ENCODE data around the gene RPS23. TPM values are rescaled to one million over a fixed set of nuclear protein-coding genes. Genes with fewer than 3 reads are reported as not detected.

The RPS23 gene
- total and polyA plus RNA-seq, 12 donors = 927 to 3,427 (median 1,119) TPM

GRCh38 chr5:82285206-82285605 is 7.1 kb upstream of the RPS23 start:
- no peak overlapping the region for H3K4me3 ChIP-seq
- peaks cover 0 to 3% (median 0%) of the 10 kb centered on the region in 9 donors for H3K4me1 ChIP-seq
- DNase-seq = no peak
- WGBS, 2 donors = 95% methylated on average over 6 of the region's 6 CpGs
- ATAC-seq = peak in 1 of 8 donors; percentile 49
- H3K27me3 ChIP-seq = no peaks in the 10 kb centered on the region
- intact Hi-C loops (cut with DNase I) = no loop called here
- no peak for TF ChIP-seq CTCF (IDR thresholded peaks at IDR 0.05)
- no peaks in the 10 kb centered on the region for H3K36me3 ChIP-seq
- no peak overlapping the region for H3K27ac ChIP-seq
- no peaks in the 10 kb centered on the region for H3K9me3 ChIP-seq

GRCh38 chr5:82283893-82284292 is 5.7 kb upstream of the RPS23 start:
- DNase-seq (no peak), ATAC-seq (no peak)
- TF ChIP-seq CTCF (IDR thresholded peaks at IDR 0.05) = no peak
- Histone ChIP-seq H3K36me3 (no peaks in the 10 kb centered on the region), H3K27me3 (no peaks in the 10 kb centered on the region), H3K27ac (no peak overlapping the region), H3K4me3 (no peak overlapping the region), H3K4me1 (peaks cover 0 to 9% (median 4%) of the 10 kb centered on the region in 9 donors), H3K9me3 (no peaks in the 10 kb centered on the region)
- WGBS, 2 donors = 92% methylated on average over 2 of the region's 2 CpGs
- intact Hi-C loops (cut with DNase I) = no loop called here

DNA sequence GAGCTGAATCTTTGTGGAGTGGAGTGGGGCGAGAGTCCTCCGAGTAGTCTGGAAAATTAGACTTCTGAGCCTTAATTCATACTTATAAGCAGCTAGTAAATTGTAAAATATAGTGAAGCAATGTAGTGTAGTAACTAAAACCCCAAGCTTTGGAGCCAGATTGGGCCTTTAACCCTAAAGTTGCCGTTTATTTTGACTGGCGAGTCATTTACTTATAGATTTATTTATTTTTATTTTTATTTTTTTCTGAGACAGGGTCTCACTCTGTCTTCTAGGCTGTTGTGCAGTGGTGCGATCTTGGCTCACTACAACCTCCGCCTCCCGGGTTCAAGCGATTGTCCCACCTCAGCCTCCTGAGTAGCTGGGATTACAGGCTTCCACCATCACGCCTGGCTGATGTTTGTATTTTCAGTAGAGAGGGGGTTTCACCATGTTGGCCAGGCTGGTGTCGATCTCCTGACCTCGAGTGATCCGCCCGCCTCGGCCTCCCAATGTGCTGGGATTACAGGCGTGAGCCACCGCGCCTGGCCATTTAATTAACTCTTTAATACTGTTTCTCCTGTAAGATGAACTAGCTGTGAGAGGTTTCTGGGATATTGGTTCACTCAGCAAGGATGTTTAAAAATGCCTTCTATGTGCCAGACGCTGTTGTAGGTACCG is 687 bp upstream of the RPS23 start:
- no peak for TF ChIP-seq CTCF (IDR thresholded peaks at IDR 0.05)
- Histone ChIP-seq H3K4me1 (peaks cover 0 to 27% (median 14%) of the 10 kb centered on the region in 9 donors), H3K36me3 (peaks cover 0 to 33% (median 15%) of the 10 kb centered on the region in 9 donors), H3K4me3 (peak overlapping the region; percentile 75 to 95 (median 83)), H3K9me3 (no peaks in the 10 kb centered on the region), H3K27me3 (no peaks in the 10 kb centered on the region), H3K27ac (peak overlapping the region; percentile 63 to 94 (median 86))
- DNase-seq = no peak
- intact Hi-C loops (cut with DNase I) = no loop called here
- 25 to 35% methylated on average over 19 of the region's 19 CpGs for WGBS, 2 donors
- ATAC-seq = no peak

DNA sequence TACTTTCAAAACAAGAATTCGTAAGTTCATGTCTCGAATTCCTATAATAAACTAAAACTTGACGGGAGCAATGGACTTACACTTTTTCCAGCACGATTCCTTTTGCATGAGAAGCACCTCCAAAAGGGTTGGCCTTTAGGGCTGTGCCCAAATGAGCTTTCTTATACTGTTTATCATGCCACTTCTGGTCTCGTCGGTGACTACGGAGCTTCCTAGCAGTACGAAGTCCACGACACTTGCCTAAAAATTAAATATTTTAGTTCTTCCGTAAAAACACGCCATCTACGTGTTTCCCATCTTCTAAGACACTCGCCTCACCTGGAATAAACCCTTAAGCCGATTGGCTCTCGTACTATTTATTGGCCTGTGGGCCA is 554 bp downstream of the RPS23 start:
- no peak for TF ChIP-seq CTCF (IDR thresholded peaks at IDR 0.05)
- peak in 2 of 8 donors; percentile 1 to 5 for ATAC-seq
- no peaks in the 10 kb centered on the region for H3K27me3 ChIP-seq
- H3K27ac ChIP-seq = peak overlapping the region in 9 of 10 donors; percentile 77 to 94 (median 86)
- H3K9me3 ChIP-seq = no peaks in the 10 kb centered on the region
- DNase-seq = no peak
- WGBS, 2 donors = 2 to 3% methylated on average over 15 of the region's 15 CpGs
- peaks cover 0 to 27% (median 14%) of the 10 kb centered on the region in 9 donors for H3K4me1 ChIP-seq
- H3K36me3 ChIP-seq = peaks cover 0 to 44% (median 15%) of the 10 kb centered on the region in 9 donors
- intact Hi-C loops (cut with DNase I) = no loop called here
- H3K4me3 ChIP-seq = peak overlapping the region; percentile 75 to 95 (median 83)

Measured in heart right ventricle (tissue), 16 donors.